ENCODE measurements around the gene ACBD4.

Gene ACBD4

GRCh38 chr17:45161288-45162024 is 26.0 kb downstream of the ACBD4 start, which contains the start of gene HEXIM2:
Gene HEXIM2 (plus strand): TSS chr17:45161875. CDS start chr17:45162794, 919 bp downstream.
- DNase-seq, result peak; percentile 100

- no peak for DNase-seq
Observed at GRCh38 chr17:45162025-45162687, 26.7 kb downstream of the ACBD4 start.

- no peak for DNase-seq
Observed at GRCh38 chr17:45164734-45165269, 29.3 kb downstream of the ACBD4 start.

- DNase-seq, result no peak
Observed at GRCh38 chr17:45168991-45169752, 33.7 kb downstream of the ACBD4 start.

GRCh38 chr17:45170280-45170930 is 34.9 kb downstream of the ACBD4 start:
- no peak for DNase-seq

GRCh38 chr17:45170931-45171337 is 35.4 kb downstream of the ACBD4 start:
- DNase-seq, result peak; percentile 59

GRCh38 chr17:45171338-45172231 is 36.1 kb downstream of the ACBD4 start:
- DNase-seq, result no peak

GRCh38 chr17:45172232-45172540 is 36.7 kb downstream of the ACBD4 start:
- DNase-seq, result no peak

GRCh38 chr17:45172541-45173286 is 37.2 kb downstream of the ACBD4 start:
- peak; percentile 89 for DNase-seq

- no peak for DNase-seq
Observed at GRCh38 chr17:45175759-45176115, 40.2 kb downstream of the ACBD4 start.

GRCh38 chr17:45177563-45177962 is 42.1 kb downstream of the ACBD4 start:
- no peak for DNase-seq

GRCh38 chr17:45184144-45184543 is 48.7 kb downstream of the ACBD4 start:
- no peak for DNase-seq

GRCh38 chr17:45186801-45187354 is 51.4 kb downstream of the ACBD4 start:
- DNase-seq, result no peak

- no peak for DNase-seq
Observed at GRCh38 chr17:45189009-45189408, 53.5 kb downstream of the ACBD4 start.

GRCh38 chr17:45190503-45191255 is 55.2 kb downstream of the ACBD4 start:
- no peak for DNase-seq
